ENCODE results near the gene UBE2A.

The UBE2A gene

GRCh38 chrX:119574394-119575266 lies at the start of gene UBE2A:
TSS of gene UBE2A (plus strand) at chrX:119574563. CDS start at chrX:119574712, 149 bp downstream.
- DNase-seq: peak; percentile 80

- DNase-seq: no peak
Observed at GRCh38 chrX:119529345-119530276, 44.8 kb upstream of the UBE2A start.

- no peak for DNase-seq
Observed at GRCh38 chrX:119537487-119537886, 36.9 kb upstream of the UBE2A start.

- DNase-seq: no peak
Observed at GRCh38 chrX:119539872-119540271, 34.5 kb upstream of the UBE2A start.

- DNase-seq: no peak
Observed at GRCh38 chrX:119541188-119541587, 33.2 kb upstream of the UBE2A start.

- DNase-seq: no peak
Observed at GRCh38 chrX:119549327-119550016, 24.9 kb upstream of the UBE2A start.

- no peak for DNase-seq
Observed at GRCh38 chrX:119552508-119552907, 21.9 kb upstream of the UBE2A start.

- DNase-seq: peak; percentile 92
Observed at GRCh38 chrX:119565107-119565663, 9.2 kb upstream of the UBE2A start, which contains the start of gene STEEP1. TSS of gene STEEP1 (minus strand) at chrX:119565409. CDS start at chrX:119565355, 54 bp downstream.

GRCh38 chrX:119570351-119570835 lies 4.0 kb upstream of the UBE2A start:
- no peak for DNase-seq

- DNase-seq: no peak
Observed at GRCh38 chrX:119573222-119573621, 1.1 kb upstream of the UBE2A start.

- no peak for DNase-seq
Observed at GRCh38 chrX:119573840-119574393, 446 bp upstream of the UBE2A start.

- DNase-seq: no peak
Observed at GRCh38 chrX:119579414-119579813, 5.1 kb downstream of the UBE2A start.

GRCh38 chrX:119583431-119584059 lies 9.2 kb downstream of the UBE2A start:
- no peak for DNase-seq

GRCh38 chrX:119589810-119590209 lies 15.4 kb downstream of the UBE2A start:
- no peak for DNase-seq

GRCh38 chrX:119602701-119603255 lies 28.4 kb downstream of the UBE2A start:
- no peak for DNase-seq

- no peak for DNase-seq
Observed at GRCh38 chrX:119604766-119605463, 30.6 kb downstream of the UBE2A start.

GRCh38 chrX:119605464-119606279 lies 31.3 kb downstream of the UBE2A start:
- DNase-seq: no peak

- DNase-seq: peak; percentile 78
Observed at GRCh38 chrX:119606280-119607017, 32.1 kb downstream of the UBE2A start, which contains the start of gene NKRF. TSS of gene NKRF (minus strand) at chrX:119606424.

- DNase-seq: no peak
Observed at GRCh38 chrX:119607018-119607389, 32.6 kb downstream of the UBE2A start.

Measured in NCI-H1694 (cell line).